ENCODE results near the gene RUFY4. TPM values are rescaled to one million over a fixed set of nuclear protein-coding genes. Genes with fewer than 3 reads are reported as not detected.

RUFY4 gene
- total and polyA plus RNA-seq, 2 donors (not counting 3 experiments of a cell fraction or from before 2014, with no cell fraction given) = not detected

DNA sequence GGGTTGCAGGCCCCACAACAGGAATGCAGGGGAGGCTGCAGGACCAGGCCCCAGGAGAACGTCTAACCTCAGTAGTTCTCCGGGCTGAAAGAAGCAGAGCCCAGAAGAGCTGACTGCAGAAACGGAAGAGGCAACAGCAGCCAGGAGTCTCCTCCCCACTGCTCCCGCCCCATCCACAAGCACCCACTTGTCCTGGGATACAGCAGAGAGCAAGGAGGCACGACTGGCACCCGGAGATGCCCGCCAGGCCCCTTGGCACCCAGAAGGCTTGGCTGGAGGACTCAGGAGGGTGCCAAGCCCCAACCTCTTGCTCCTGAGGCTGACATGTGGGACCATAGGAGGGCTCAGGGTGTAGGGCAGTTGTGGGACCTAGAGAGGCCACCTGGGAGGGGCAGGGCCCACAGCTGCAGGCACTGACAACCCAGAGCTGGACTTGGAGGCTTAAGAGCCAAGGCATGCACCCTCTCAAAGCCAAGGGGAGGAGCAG, 37.2 kb upstream of the RUFY4 start:
- no peaks in the 10 kb centered on the region for H3K36me3 ChIP-seq (ENCODE audit: control insufficient read depth in 2 of 2, extremely low read depth in 1 of 2, insufficient read depth in 2 of 2, low read length in 2 of 2)
- no peak overlapping the region for H3K27ac ChIP-seq (ENCODE audit: insufficient read depth, low read depth, low read length)
- FAIRE-seq = no peak
- no TSS peak for BruUV-seq (replicated peaks)
- no peak overlapping the region for H2AFZ ChIP-seq (ENCODE audit: low read depth, low read length)
- no peaks in the 10 kb centered on the region for H3K9me1 ChIP-seq (replicated peaks; ENCODE audit: control insufficient read depth, extremely low read depth, insufficient read depth, low read length)
- no peak overlapping the region for H3K9ac ChIP-seq (replicated peaks; ENCODE audit: extremely low read depth, insufficient read depth, low read length)
- no peak overlapping the region for H3K4me3 ChIP-seq (replicated peaks in 1 of 3; ENCODE audit: insufficient read depth in 1 of 3, low read depth in 1 of 3, low read length in 3 of 3)
- no peaks in the 10 kb centered on the region for H3K79me2 ChIP-seq (ENCODE audit: control insufficient read depth, insufficient read depth, low read length)
- H4K20me1 ChIP-seq (replicated peaks; ENCODE audit: control insufficient read depth, extremely low read depth, insufficient read depth, low read length) = no peaks in the 10 kb centered on the region
- H3K4me1 ChIP-seq (ENCODE audit: control insufficient read depth, extremely low read depth, insufficient read depth, low read length) = no peaks in the 10 kb centered on the region
- no peaks in the 10 kb centered on the region for H3K9me3 ChIP-seq (replicated peaks; ENCODE audit: control insufficient read depth, insufficient read depth, low read length)
- H3K4me2 ChIP-seq (ENCODE audit: insufficient read depth, low read length) = no peak overlapping the region
- DNase-seq (ENCODE audit: low read depth, low spot score) = no peak
- ChIA-PET CTCF (interaction anchor here (5.3 to 7.8 kb wide), 2 partner anchors 37 to 243 kb away, joined by 35 to 341 read pairs; no protein-coding TSS in a partner anchor), POLR2A (no interaction called here)
- dilution Hi-C loops (cut with MboI; ENCODE audit: extremely low pct_ligation_motif_present, low sequenced_read_pairs) = no loop called here
- TF ChIP-seq POLR2AphosphoS5 (IDR thresholded peaks at IDR 0.05; ENCODE audit: insufficient read depth, low read depth, low read length) (no peak), JUN (IDR thresholded peaks at IDR 0.05; ENCODE audit: borderline replicate concordance, insufficient read depth, insufficient read length, low read depth) (no peak), EZH2 (IDR thresholded peaks at IDR 0.05; ENCODE audit: borderline replicate concordance, low read depth, low read length, severe bottlenecking) (no peak)
- TF ChIP-seq, protein P1, sequence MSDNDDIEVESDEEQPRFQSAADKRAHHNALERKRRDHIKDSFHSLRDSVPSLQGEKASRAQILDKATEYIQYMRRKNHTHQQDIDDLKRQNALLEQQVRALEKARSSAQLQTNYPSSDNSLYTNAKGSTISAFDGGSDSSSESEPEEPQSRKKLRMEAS (IDR thresholded peaks at IDR 0.05; ENCODE audit: insufficient read depth, insufficient read length) = no peak
- H3K27me3 ChIP-seq (ENCODE audit: control insufficient read depth in 2 of 2, insufficient read depth in 2 of 2, low read length in 2 of 2) = peaks cover 13 to 23% of the 10 kb centered on the region in 2 experiments
- intact Hi-C loops (cut with micrococcal nuclease) = no loop called here

DNA sequence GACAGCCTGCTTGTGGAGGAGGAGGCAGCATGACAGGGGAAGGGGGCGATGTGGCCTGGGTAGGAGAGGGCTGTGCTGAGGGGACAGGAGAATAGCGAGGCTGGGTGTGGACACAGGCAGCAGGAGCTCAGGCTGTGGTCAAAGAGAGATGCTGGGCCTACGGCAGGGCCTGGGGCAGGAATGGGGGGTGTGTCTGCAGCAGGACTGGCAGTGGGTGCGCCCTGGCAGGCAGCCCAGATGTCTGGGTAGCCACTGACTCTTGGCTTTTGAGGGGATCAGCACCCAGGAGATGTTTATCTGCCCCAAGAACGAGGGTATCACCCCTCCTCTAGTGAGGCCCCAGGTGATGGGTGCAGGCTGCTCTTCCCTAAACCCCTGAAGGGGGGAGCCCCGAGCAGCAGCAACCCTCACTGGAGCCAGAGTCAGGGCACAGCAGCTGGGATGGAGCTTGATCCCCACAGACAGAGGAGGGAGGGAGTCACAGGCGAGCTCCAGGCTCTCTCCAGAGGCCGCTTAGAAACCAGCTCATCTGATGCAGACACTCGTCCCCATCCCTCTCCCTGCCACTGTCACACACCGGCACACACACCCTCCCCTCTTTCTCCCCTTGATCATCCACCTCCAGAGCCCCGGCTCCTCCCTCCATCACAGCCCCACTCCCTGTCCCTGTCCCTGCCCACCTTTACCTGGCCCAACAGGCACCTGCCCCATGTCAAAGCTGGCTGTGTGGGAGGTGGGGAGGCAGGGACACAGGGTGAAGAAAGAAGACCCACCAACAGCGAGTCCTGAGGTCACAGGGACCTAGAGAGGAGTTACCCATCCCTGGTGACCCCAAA, 36.5 kb upstream of the RUFY4 start:
- FAIRE-seq (no peak), DNase-seq (ENCODE audit: low read depth, low spot score) (no peak)
- Histone ChIP-seq H3K9ac (replicated peaks; ENCODE audit: extremely low read depth, insufficient read depth, low read length) (no peak overlapping the region), H3K4me1 (ENCODE audit: control insufficient read depth, extremely low read depth, insufficient read depth, low read length) (no peaks in the 10 kb centered on the region), H3K9me3 (replicated peaks; ENCODE audit: control insufficient read depth, insufficient read depth, low read length) (no peaks in the 10 kb centered on the region), H2AFZ (ENCODE audit: low read depth, low read length) (no peak overlapping the region), H3K27me3 (ENCODE audit: control insufficient read depth in 2 of 2, insufficient read depth in 2 of 2, low read length in 2 of 2) (peaks cover 16 to 25% of the 10 kb centered on the region in 2 experiments), H3K27ac (ENCODE audit: insufficient read depth, low read depth, low read length) (no peak overlapping the region), H4K20me1 (replicated peaks; ENCODE audit: control insufficient read depth, extremely low read depth, insufficient read depth, low read length) (no peaks in the 10 kb centered on the region), H3K4me3 (replicated peaks in 1 of 3; ENCODE audit: insufficient read depth in 1 of 3, low read depth in 1 of 3, low read length in 3 of 3) (no peak overlapping the region), H3K79me2 (ENCODE audit: control insufficient read depth, insufficient read depth, low read length) (no peaks in the 10 kb centered on the region), H3K36me3 (ENCODE audit: control insufficient read depth in 2 of 2, extremely low read depth in 1 of 2, insufficient read depth in 2 of 2, low read length in 2 of 2) (no peaks in the 10 kb centered on the region), H3K4me2 (ENCODE audit: insufficient read depth, low read length) (no peak overlapping the region), H3K9me1 (replicated peaks; ENCODE audit: control insufficient read depth, extremely low read depth, insufficient read depth, low read length) (no peaks in the 10 kb centered on the region)
- no TSS peak for BruUV-seq (replicated peaks)
- POLR2A ChIA-PET = no interaction called here
- dilution Hi-C loops (cut with MboI; ENCODE audit: extremely low pct_ligation_motif_present, low sequenced_read_pairs) (no loop called here), intact Hi-C loops (cut with micrococcal nuclease) (no loop called here)
- TF ChIP-seq EZH2 (IDR thresholded peaks at IDR 0.05; ENCODE audit: borderline replicate concordance, low read depth, low read length, severe bottlenecking) (no peak), GATA2 (IDR thresholded peaks at IDR 0.05; ENCODE audit: insufficient read depth, insufficient read length, low read depth, low read length) (no peak), FOS (IDR thresholded peaks at IDR 0.05; ENCODE audit: borderline replicate concordance, insufficient read depth, low read length) (no peak), POLR2AphosphoS5 (IDR thresholded peaks at IDR 0.05; ENCODE audit: insufficient read depth, low read depth, low read length) (no peak), MYC (IDR thresholded peaks at IDR 0.05; ENCODE audit: low read depth, low read length) (no peak), JUN (IDR thresholded peaks at IDR 0.05; ENCODE audit: borderline replicate concordance, insufficient read depth, insufficient read length, low read depth) (no peak), POLR2A (IDR thresholded peaks at IDR 0.05; ENCODE audit: low read depth, low read length) (no peak)
- TF ChIP-seq, protein P2, sequence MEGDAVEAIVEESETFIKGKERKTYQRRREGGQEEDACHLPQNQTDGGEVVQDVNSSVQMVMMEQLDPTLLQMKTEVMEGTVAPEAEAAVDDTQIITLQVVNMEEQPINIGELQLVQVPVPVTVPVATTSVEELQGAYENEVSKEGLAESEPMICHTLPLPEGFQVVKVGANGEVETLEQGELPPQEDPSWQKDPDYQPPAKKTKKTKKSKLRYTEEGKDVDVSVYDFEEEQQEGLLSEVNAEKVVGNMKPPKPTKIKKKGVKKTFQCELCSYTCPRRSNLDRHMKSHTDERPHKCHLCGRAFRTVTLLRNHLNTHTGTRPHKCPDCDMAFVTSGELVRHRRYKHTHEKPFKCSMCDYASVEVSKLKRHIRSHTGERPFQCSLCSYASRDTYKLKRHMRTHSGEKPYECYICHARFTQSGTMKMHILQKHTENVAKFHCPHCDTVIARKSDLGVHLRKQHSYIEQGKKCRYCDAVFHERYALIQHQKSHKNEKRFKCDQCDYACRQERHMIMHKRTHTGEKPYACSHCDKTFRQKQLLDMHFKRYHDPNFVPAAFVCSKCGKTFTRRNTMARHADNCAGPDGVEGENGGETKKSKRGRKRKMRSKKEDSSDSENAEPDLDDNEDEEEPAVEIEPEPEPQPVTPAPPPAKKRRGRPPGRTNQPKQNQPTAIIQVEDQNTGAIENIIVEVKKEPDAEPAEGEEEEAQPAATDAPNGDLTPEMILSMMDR (IDR thresholded peaks at IDR 0.05; ENCODE audit: extremely low read depth in 1 of 2, insufficient read depth in 1 of 2, low read depth in 1 of 2, low read length in 2 of 2) = no peak
- TF ChIP-seq, protein P1 (IDR thresholded peaks at IDR 0.05; ENCODE audit: insufficient read depth, insufficient read length) = no peak
- CTCF ChIA-PET = interaction anchor here (1.4 to 7.8 kb wide), 5 partner anchors 10 to 244 kb away, joined by 4 to 341 read pairs (median 8); partner anchors contain the start of gene RUFY4

Data from endothelial cell of umbilical vein (primary cell).